Regular cardiac myocyte (primary cell): ENCODE results near the gene CYTH1. TPM values are rescaled to one million over a fixed set of nuclear protein-coding genes. Genes with fewer than 3 reads are reported as not detected.

Experiments used
- total RNA-seq: library from RNA; depleted of rRNA; stranded (reverse); fragments of >200 nt; gene quantifications from 2 replicates; pipeline ENCODE4 v1.2.3, GENCODE V29; 2014

CYTH1 gene
- 5.9 and 10.5 TPM in 2 replicates for total RNA-seq

DNA sequence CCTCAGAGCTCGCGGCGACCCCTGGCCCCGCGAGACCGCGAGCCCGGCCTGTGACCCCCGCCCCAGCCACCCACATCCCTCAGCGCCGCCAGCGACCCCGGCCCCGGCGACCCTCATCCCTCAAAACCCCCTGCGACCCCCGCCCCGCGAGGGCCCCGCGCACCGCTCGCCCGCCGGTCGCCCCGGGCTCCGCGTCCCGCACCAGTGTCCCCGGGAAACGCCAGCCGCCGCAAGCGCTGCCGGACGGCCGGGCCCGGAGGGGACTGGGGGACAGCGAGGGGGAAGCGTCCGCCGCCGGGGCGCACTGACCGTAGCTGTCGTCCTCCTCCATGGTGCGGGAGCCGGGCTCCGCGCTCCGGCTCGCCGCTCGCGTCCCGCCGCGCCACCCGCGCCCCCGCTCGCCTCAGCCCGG, at the start of gene CYTH1:
Gene CYTH1, minus strand, starts transcription at position 381 of the 412 bp plus-strand sequence. Its CDS starts 50 bp downstream, at position 331.

Other genes with a start within 250 kb of the CYTH1 start
- gene DNAH17, start 204.9 kb downstream of the CYTH1 start, total RNA-seq, result 0.28 TPM in 1 of 2 replicates, not detected in the other
- 14.1 and 15.1 TPM in 2 replicates for gene USP36, start 58.5 kb upstream of the CYTH1 start, total RNA-seq
- gene CEP295NL, start 120.9 kb upstream of the CYTH1 start, total RNA-seq, result 1.3 and 1.4 TPM in 2 replicates
- gene TIMP2, start 143.1 kb upstream of the CYTH1 start, total RNA-seq, result 45.8 and 51.9 TPM in 2 replicates
- gene LGALS3BP, start 197.7 kb upstream of the CYTH1 start, total RNA-seq, result 243 and 572 TPM in 2 replicates
- gene CANT1, start 227.5 kb upstream of the CYTH1 start, total RNA-seq, result 55.2 and 67.9 TPM in 2 replicates
- 21.7 and 158 TPM in 2 replicates for gene C1QTNF1, start 241.9 kb upstream of the CYTH1 start, total RNA-seq